Caco-2 (cell line): ENCODE results near the gene TAX1BP3. TPM values are rescaled to one million over a fixed set of nuclear protein-coding genes. Genes with fewer than 3 reads are reported as not detected.
A peak's percentile ranks its signal among the peaks of the same experiment; 100 is the strongest.

Experiments
- BruUV-seq: library from RNA; stranded (reverse); fragments of 400-500 nt; replicated peaks from 2 replicates; lab custom pipeline; 2021; lab: Mats Ljungman, UMichigan
- CTCF ChIA-PET: fragments of 300-600 bp; sonication (Branson Sonifier 250); formaldehyde crosslinking; loops from one replicate; lab custom pipeline; 2022; ENCODE audit warnings: antibody characterized with exemption; lab: Charles Lee
- POLR2A ChIA-PET: fragments of 300-600 bp; sonication (Branson Sonifier 250); formaldehyde crosslinking; loops from one replicate; lab custom pipeline; 2022; ENCODE audit warnings: antibody characterized with exemption; lab: Charles Lee
- DNase-seq, 2 experiments: peaks; one replicate each; pipeline versions ENCODE4 v3.0.0 to v3.0.0-alpha.2; 2020 to 2022
- H3K27me3 ChIP-seq: replicated peaks from 2 replicates; pipeline ENCODE4 v1.6.0; 2011; ENCODE audit warnings: low read length; ENCODE audit not compliant: control insufficient read depth, insufficient read depth
- H3K36me3 ChIP-seq: 2 replicates; pipeline ENCODE4 v1.5.1; 2011; ENCODE audit warnings: low read length; ENCODE audit not compliant: control insufficient read depth, insufficient read depth
- H3K4me1 ChIP-seq: fragments of 250-450 bp; sonication (Bioruptor Pico); 2 replicates; pipeline ENCODE4 v1.5.1; 2020; ENCODE audit warnings: mild to moderate bottlenecking
- H3K4me3 ChIP-seq: 2 replicates; pipeline ENCODE4 v1.5.1; 2011; ENCODE audit warnings: low read depth, mild to moderate bottlenecking, control low read depth, low read length
- H3K9me3 ChIP-seq: fragments of 250-450 bp; sonication (Bioruptor Pico); 2 replicates; pipeline ENCODE4 v1.5.1; 2020; ENCODE audit warnings: mild to moderate bottlenecking, moderate library complexity
- H3K27ac Mint-ChIP-seq: one replicate; pipeline ENCODE4 v1.8.0; 2022; ENCODE audit warnings: mixed read lengths; ENCODE audit not compliant: unreplicated experiment
- H3K27me3 Mint-ChIP-seq: one replicate; pipeline ENCODE4 v1.8.0; 2022; ENCODE audit warnings: mixed read lengths; ENCODE audit not compliant: insufficient read depth, unreplicated experiment
- H3K36me3 Mint-ChIP-seq: one replicate; pipeline ENCODE4 v1.8.0; 2022; ENCODE audit warnings: mild to moderate bottlenecking, mixed read lengths; ENCODE audit not compliant: insufficient read depth, unreplicated experiment
- H3K4me1 Mint-ChIP-seq: one replicate; pipeline ENCODE4 v1.8.0; 2022; ENCODE audit warnings: low read depth, mixed read lengths; ENCODE audit not compliant: unreplicated experiment
- H3K4me3 Mint-ChIP-seq: one replicate; pipeline ENCODE4 v1.8.0; 2022; ENCODE audit warnings: mild to moderate bottlenecking, moderate library complexity, mixed read lengths; ENCODE audit not compliant: unreplicated experiment
- H3K9me3 Mint-ChIP-seq: one replicate; pipeline ENCODE4 v1.8.0; 2022; ENCODE audit warnings: mixed read lengths; ENCODE audit not compliant: unreplicated experiment
- intact Hi-C: fragments of 100-400 bp; cut with micrococcal nuclease; formaldehyde crosslinking; loops from one replicate; pipeline ENCODE4 v1.10.0; 2022; ENCODE audit not compliant: unreplicated experiment
- total RNA-seq: library from RNA; stranded (reverse); gene quantifications from 2 replicates; pipeline ENCODE4 v1.2.3, GENCODE V29; 2022
- TF ChIP-seq, protein P1 (sequence below), 2 experiments: fragments of 200-600 bp in 1 of 2; IDR thresholded peaks; 1 replicate in 1 of 2; 2 replicates in 1 of 2; pipeline versions ENCODE4 v1.5.1 to v1.8.0; 2011 to 2022; ENCODE audit warnings: antibody characterized with exemption in 1 of 2, control low read depth in 1 of 2, inconsistent platforms in 1 of 2, low read depth in 1 of 2, low read length in 1 of 2, mild to moderate bottlenecking in 1 of 2, moderate library complexity in 1 of 2; ENCODE audit not compliant: insufficient read depth in 1 of 2, severe bottlenecking in 1 of 2, unreplicated experiment in 1 of 2

The TAX1BP3 gene
- total RNA-seq, 1 experiment from 2014 or later, result 58.2 TPM

- Mint-ChIP-seq H3K4me1 (no peaks in the 10 kb centered on the region), H3K36me3 (no peaks in the 10 kb centered on the region), H3K9me3 (no peaks in the 10 kb centered on the region), H3K4me3 (no peak overlapping the region), H3K27ac (no peak overlapping the region), H3K27me3 (no peaks in the 10 kb centered on the region)
- Histone ChIP-seq H3K4me1 (no peaks in the 10 kb centered on the region), H3K9me3 (no peaks in the 10 kb centered on the region), H3K36me3 (no peaks in the 10 kb centered on the region), H3K4me3 (no peak overlapping the region), H3K27me3 (no peaks in the 10 kb centered on the region)
- intact Hi-C loops, result no loop called here
- TF ChIP-seq, protein P1, sequence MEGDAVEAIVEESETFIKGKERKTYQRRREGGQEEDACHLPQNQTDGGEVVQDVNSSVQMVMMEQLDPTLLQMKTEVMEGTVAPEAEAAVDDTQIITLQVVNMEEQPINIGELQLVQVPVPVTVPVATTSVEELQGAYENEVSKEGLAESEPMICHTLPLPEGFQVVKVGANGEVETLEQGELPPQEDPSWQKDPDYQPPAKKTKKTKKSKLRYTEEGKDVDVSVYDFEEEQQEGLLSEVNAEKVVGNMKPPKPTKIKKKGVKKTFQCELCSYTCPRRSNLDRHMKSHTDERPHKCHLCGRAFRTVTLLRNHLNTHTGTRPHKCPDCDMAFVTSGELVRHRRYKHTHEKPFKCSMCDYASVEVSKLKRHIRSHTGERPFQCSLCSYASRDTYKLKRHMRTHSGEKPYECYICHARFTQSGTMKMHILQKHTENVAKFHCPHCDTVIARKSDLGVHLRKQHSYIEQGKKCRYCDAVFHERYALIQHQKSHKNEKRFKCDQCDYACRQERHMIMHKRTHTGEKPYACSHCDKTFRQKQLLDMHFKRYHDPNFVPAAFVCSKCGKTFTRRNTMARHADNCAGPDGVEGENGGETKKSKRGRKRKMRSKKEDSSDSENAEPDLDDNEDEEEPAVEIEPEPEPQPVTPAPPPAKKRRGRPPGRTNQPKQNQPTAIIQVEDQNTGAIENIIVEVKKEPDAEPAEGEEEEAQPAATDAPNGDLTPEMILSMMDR (IDR thresholded peaks at IDR 0.05; ENCODE audit: insufficient read depth in 1 of 2, low read depth in 1 of 2, low read length in 1 of 2, severe bottlenecking in 1 of 2, unreplicated experiment in 1 of 2), result no peak
- CTCF ChIA-PET, result no interaction called here
- BruUV-seq, result no TSS peak
- POLR2A ChIA-PET, result no interaction called here
- no peak for DNase-seq
Observed at GRCh38 chr17:3698139-3698538, 29.8 kb upstream of the TAX1BP3 start.

DNA sequence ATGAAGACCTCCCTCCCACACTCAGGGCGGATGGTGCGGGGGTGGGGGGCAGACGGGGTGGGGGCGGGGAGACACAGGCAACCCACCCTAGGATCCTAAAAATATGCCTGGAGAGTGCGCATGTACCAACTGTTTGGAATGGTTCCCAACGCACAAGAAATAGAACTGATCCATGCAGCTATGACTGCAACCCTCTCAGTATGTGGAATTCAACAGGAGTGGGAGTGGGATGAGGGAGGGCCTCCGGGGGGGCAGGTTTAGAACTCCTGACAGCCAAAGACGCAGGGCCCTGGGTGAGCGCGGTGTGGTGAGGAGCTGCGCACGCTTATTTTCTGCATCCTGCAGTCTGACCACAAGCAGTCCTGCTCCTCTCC is 28.7 kb upstream of the TAX1BP3 start:
- DNase-seq, result no peak
- no peaks in the 10 kb centered on the region for H3K27me3 Mint-ChIP-seq
- no peaks in the 10 kb centered on the region for H3K36me3 Mint-ChIP-seq
- no peak overlapping the region for H3K27ac Mint-ChIP-seq
- CTCF ChIA-PET, result no interaction called here
- Histone ChIP-seq H3K4me1 (no peaks in the 10 kb centered on the region), H3K4me3 (no peak overlapping the region), H3K27me3 (no peaks in the 10 kb centered on the region), H3K9me3 (no peaks in the 10 kb centered on the region), H3K36me3 (no peaks in the 10 kb centered on the region)
- BruUV-seq, result no TSS peak
- TF ChIP-seq, protein P1 (IDR thresholded peaks at IDR 0.05; ENCODE audit: insufficient read depth in 1 of 2, low read depth in 1 of 2, low read length in 1 of 2, severe bottlenecking in 1 of 2, unreplicated experiment in 1 of 2), result no peak
- no peaks in the 10 kb centered on the region for H3K4me1 Mint-ChIP-seq
- no peak overlapping the region for H3K4me3 Mint-ChIP-seq
- intact Hi-C loops, result no loop called here
- no peaks in the 10 kb centered on the region for H3K9me3 Mint-ChIP-seq
- POLR2A ChIA-PET, result no interaction called here

- TF ChIP-seq, protein P1 (IDR thresholded peaks at IDR 0.05; ENCODE audit: insufficient read depth in 1 of 2, low read depth in 1 of 2, low read length in 1 of 2, severe bottlenecking in 1 of 2, unreplicated experiment in 1 of 2), result no peak
- Histone ChIP-seq H3K36me3 (no peaks in the 10 kb centered on the region), H3K4me1 (no peaks in the 10 kb centered on the region), H3K27me3 (no peaks in the 10 kb centered on the region), H3K4me3 (peak within 1 kb of the TSS; percentile 38), H3K9me3 (no peaks in the 10 kb centered on the region)
- BruUV-seq, result no TSS peak
- no peak for DNase-seq
- CTCF ChIA-PET, result no interaction called here
- Mint-ChIP-seq H3K4me3 (peak within 1 kb of the TSS; percentile 66), H3K27ac (no peak within 1 kb of the TSS), H3K27me3 (no peaks in the 10 kb centered on the region), H3K9me3 (no peaks in the 10 kb centered on the region), H3K4me1 (no peaks in the 10 kb centered on the region), H3K36me3 (no peaks in the 10 kb centered on the region)
- intact Hi-C loops, result no loop called here
- POLR2A ChIA-PET, result interaction anchor here (0.5 kb wide), 1 partner anchor 48 kb away, joined by 10 read pairs; no protein-coding TSS in a partner anchor
Observed at GRCh38 chr17:3695723-3696411, 27.5 kb upstream of the TAX1BP3 start, which contains the start of gene P2RX5. TSS of gene P2RX5 (minus strand) at chr17:3696155. CDS start at chr17:3696005, 150 bp downstream.
